GM12878 (cell line): ENCODE data around the gene OR2B2. TPM values are rescaled to one million over a fixed set of nuclear protein-coding genes. Genes with fewer than 3 reads are reported as not detected.

Experiments
- ATF7 ChIP-seq: fragments of 450-650 bp; IDR thresholded peaks from 2 replicates; pipeline ENCODE4 v1.6.1; 2016; ENCODE audit warnings: low read depth, mild to moderate bottlenecking
- BCLAF1 ChIP-seq: fragments of 450-650 bp; IDR thresholded peaks from 2 replicates; pipeline ENCODE4 v1.6.1; 2017; ENCODE audit warnings: antibody characterized with exemption, mild to moderate bottlenecking, moderate library complexity
- CBFB ChIP-seq: IDR thresholded peaks from 2 replicates; pipeline ENCODE4 v1.6.1; 2016; ENCODE audit warnings: antibody characterized with exemption, low read depth
- CBX5 ChIP-seq: sonication (generic); IDR thresholded peaks from 2 replicates; pipeline ENCODE4 v1.6.1; 2016; ENCODE audit warnings: low read depth, moderate library complexity, mild to moderate bottlenecking, inconsistent platforms
- CEBPZ ChIP-seq: fragments of 150-350 bp; IDR thresholded peaks from 2 replicates; pipeline ENCODE4 v1.6.1; 2016; ENCODE audit warnings: low read depth, low read length
- CREM ChIP-seq: IDR thresholded peaks from 2 replicates; pipeline ENCODE4 v1.6.1; 2014; ENCODE audit warnings: antibody characterized with exemption, low read depth
- EGR1 ChIP-seq, 2 experiments: IDR thresholded peaks; 1 replicate in 1 of 2; 2 replicates in 1 of 2; pipeline ENCODE4 v1.6.1; 2011 to 2012; ENCODE audit warnings: low read depth in 2 of 2, low read length in 2 of 2, borderline replicate concordance in 1 of 2, mild to moderate bottlenecking in 1 of 2, moderate library complexity in 1 of 2
- GATAD2B ChIP-seq: fragments of 450-650 bp; conservative IDR thresholded peaks from 2 replicates; pipeline ENCODE4 v1.6.1; 2017; ENCODE audit warnings: low read depth, mild to moderate bottlenecking, moderate library complexity
- HSF1 ChIP-seq: fragments of 150-350 bp; IDR thresholded peaks from 2 replicates; pipeline ENCODE4 v1.6.1; 2014; ENCODE audit warnings: mild to moderate bottlenecking, low read depth, low read length
- NFIC ChIP-seq: IDR thresholded peaks from 2 replicates; pipeline ENCODE4 v1.6.1; 2012; ENCODE audit warnings: low read depth, mild to moderate bottlenecking, inconsistent platforms, low read length, moderate library complexity
- NFYA ChIP-seq: IDR thresholded peaks from 2 replicates; pipeline ENCODE4 v1.6.1; 2011; ENCODE audit warnings: low read depth, mild to moderate bottlenecking, low read length, improper control_type of control experiment, borderline replicate concordance
- PAX8 ChIP-seq: fragments of 450-650 bp; IDR thresholded peaks from 2 replicates; pipeline ENCODE4 v1.6.1; 2017; ENCODE audit warnings: mild to moderate bottlenecking, moderate library complexity
- RAD51 ChIP-seq: fragments of 450-650 bp; IDR thresholded peaks from 2 replicates; pipeline ENCODE4 v1.6.1; 2016; ENCODE audit warnings: moderate library complexity, mild to moderate bottlenecking, inconsistent platforms
- RELA ChIP-seq: fragments of 450-650 bp; IDR thresholded peaks from 2 replicates; pipeline ENCODE4 v1.8.0; 2014; ENCODE audit warnings: borderline replicate concordance; ENCODE audit not compliant: partially characterized antibody
- SRF ChIP-seq, 2 experiments: IDR thresholded peaks; 2 replicates each; pipeline ENCODE4 v1.6.1; 2011; ENCODE audit warnings: low read depth in 2 of 2, low read length in 2 of 2, mild to moderate bottlenecking in 1 of 2, moderate library complexity in 1 of 2
- SUZ12 ChIP-seq: fragments of 200-600 bp; sonication (generic); IDR thresholded peaks from one replicate; pipeline ENCODE4 v1.6.1; 2018; ENCODE audit warnings: antibody characterized with exemption, mild to moderate bottlenecking; ENCODE audit not compliant: unreplicated experiment
- TARDBP ChIP-seq: IDR thresholded peaks from 2 replicates; pipeline ENCODE4 v1.6.1; 2016; ENCODE audit warnings: borderline replicate concordance
- USF2 ChIP-seq: IDR thresholded peaks from 2 replicates; pipeline ENCODE4 v1.6.1; 2011; ENCODE audit warnings: low read depth, low read length, improper control_type of control experiment, borderline replicate concordance
- WRNIP1 ChIP-seq: IDR thresholded peaks from 2 replicates; pipeline ENCODE4 v1.6.1; 2011; ENCODE audit warnings: low read depth, low read length, improper control_type of control experiment, borderline replicate concordance
- YY1 ChIP-seq: IDR thresholded peaks from 2 replicates; pipeline ENCODE4 v1.6.1; 2011; ENCODE audit warnings: low read depth, mild to moderate bottlenecking, low read length
- ZBED1 ChIP-seq: IDR thresholded peaks from 2 replicates; pipeline ENCODE4 v1.6.1; 2016; ENCODE audit warnings: borderline replicate concordance
- polyA plus RNA-seq, 11 experiments: library from polyadenylated mRNA; depleted of rRNA in 4 of 11; unstranded in 6 of 11; stranded (reverse) in 5 of 11; fragments of >200 nt; fragmentation: Nextera tagmentation in 4 of 11; fragmentation: Illumina TruSeq in 1 of 11; extraction: Ambion mirVana in 4 of 11; extraction: Trizol in 1 of 11; gene quantifications; 1 replicate in 1 of 11; 2 replicates in 10 of 11; pipeline versions ENCODE4 v1.2.1 to v1.2.3, GENCODE V29; 2011 to 2016; ENCODE audit warnings: inconsistent platforms in 2 of 11, missing spikeins in 2 of 11, low read depth in 1 of 11
- total RNA-seq, 4 experiments: library from RNA; depleted of rRNA in 3 of 4; stranded (reverse); fragments of >200 nt in 3 of 4; fragmentation: Illumina TruSeq in 1 of 4; extraction: Trizol in 1 of 4; gene quantifications; 2 replicates each; pipeline versions ENCODE4 v1.2.1 to v1.2.3, GENCODE V29; 2013 to 2021

OR2B2 gene
- total and polyA plus RNA-seq, 10 of the 15 experiments (the other 5 are each of a cell fraction or from before 2014, with no cell fraction given), result not detected

GRCh38 chr6:27873021-27873940, 38.9 kb downstream of the OR2B2 start (continued):
- no peak; the same call in 1 of the 2 replicates for TF ChIP-seq BCLAF1
- no peak for TF ChIP-seq PAX8
- no peak for TF ChIP-seq RELA
- no peak for TF ChIP-seq ATF7
- TF ChIP-seq WRNIP1, result no peak
- TF ChIP-seq SRF (IDR thresholded peaks at IDR 0.05; ENCODE audit: low read depth in 2 of 2, low read length in 2 of 2), result 0 out of 4 replicates have a peak, but pooled peaks of 1 of the 2 experiments have one; percentile 20
- no peak for TF ChIP-seq HSF1
- no peak; a peak in 1 of 3 replicates for TF ChIP-seq EGR1 (IDR thresholded peaks at IDR 0.05; ENCODE audit: borderline replicate concordance in 1 of 2, low read depth in 2 of 2, low read length in 2 of 2)
- no peak for TF ChIP-seq USF2
- TF ChIP-seq GATAD2B, result 0 out of 2 replicates have a peak, but pooled peaks have one; percentile 14
- TF ChIP-seq CEBPZ, result no peak
- TF ChIP-seq SUZ12, result no peak
- TF ChIP-seq NFYA, result no peak
- TF ChIP-seq TARDBP, result 0 out of 2 replicates have a peak, but pooled peaks have one; percentile 18
- TF ChIP-seq ZBED1, result peak; percentile 98
- peak; percentile 68 for TF ChIP-seq CREM
- TF ChIP-seq NFIC, result peak; percentile 47; the same call in 1 of the 2 replicates
- peak; percentile 82; the same call in 1 of the 2 replicates for TF ChIP-seq CBFB
- TF ChIP-seq YY1, result no peak; the same call in none of the 2 replicates
- TF ChIP-seq CBX5, result 0 out of 2 replicates have a peak, but pooled peaks have one; percentile 7
- TF ChIP-seq RAD51, result no peak
